Hair follicle dermal papilla cell (primary cell): ENCODE measurements around the gene SLC35D3. TPM values are rescaled to one million over a fixed set of nuclear protein-coding genes. Genes with fewer than 3 reads are reported as not detected.

Source experiments
- small RNA-seq: library from RNA; depleted of rRNA; stranded (forward); fragments of <200 nt; gene quantifications from one replicate; pipeline ENCODE3, GENCODE V24; 2012
- total RNA-seq: library from RNA; depleted of rRNA; stranded (reverse); fragments of >200 nt; gene quantifications from 2 replicates; pipeline ENCODE4 v1.2.3, GENCODE V29; 2012

The SLC35D3 gene, protein sequence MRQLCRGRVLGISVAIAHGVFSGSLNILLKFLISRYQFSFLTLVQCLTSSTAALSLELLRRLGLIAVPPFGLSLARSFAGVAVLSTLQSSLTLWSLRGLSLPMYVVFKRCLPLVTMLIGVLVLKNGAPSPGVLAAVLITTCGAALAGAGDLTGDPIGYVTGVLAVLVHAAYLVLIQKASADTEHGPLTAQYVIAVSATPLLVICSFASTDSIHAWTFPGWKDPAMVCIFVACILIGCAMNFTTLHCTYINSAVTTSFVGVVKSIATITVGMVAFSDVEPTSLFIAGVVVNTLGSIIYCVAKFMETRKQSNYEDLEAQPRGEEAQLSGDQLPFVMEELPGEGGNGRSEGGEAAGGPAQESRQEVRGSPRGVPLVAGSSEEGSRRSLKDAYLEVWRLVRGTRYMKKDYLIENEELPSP
- total RNA-seq = not detected in 2 replicates

DNA sequence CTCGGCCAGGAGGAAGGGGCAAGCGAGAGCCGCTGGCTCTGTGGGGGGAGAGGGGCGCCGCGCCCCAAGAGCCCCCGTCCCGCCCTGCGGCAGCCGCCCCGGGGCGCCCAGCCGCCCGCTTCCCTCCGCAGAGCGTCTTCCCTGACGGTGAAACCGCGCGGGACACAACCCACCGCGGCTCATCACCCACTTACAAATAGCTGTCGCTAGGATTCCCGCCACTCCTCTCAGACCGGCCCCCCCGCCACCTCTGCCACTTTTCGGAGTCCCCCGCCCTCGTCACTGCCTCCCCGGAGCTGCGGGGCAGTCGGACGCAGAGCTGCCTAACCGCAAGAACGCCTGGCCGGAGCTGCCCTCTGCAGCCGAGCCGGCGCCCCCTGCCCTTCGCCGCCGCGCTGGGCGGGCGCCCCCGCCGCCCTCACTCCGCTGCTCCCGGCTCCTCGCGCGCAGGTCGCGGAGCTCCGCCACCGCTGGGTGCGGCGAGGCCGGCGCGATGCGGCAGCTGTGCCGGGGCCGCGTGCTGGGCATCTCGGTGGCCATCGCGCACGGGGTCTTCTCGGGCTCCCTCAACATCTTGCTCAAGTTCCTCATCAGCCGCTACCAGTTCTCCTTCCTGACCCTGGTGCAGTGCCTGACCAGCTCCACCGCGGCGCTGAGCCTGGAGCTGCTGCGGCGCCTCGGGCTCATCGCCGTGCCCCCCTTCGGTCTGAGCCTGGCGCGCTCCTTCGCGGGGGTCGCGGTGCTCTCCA is at the start of gene SLC35D3:
TSS of gene SLC35D3 (plus strand) at position 366 of the 749 bp plus-strand sequence. CDS start at position 494, 128 bp downstream.

Small RNA genes lying within 50 kb of the gene (small RNA-seq; reads per million reads assigned to genes)
- gene RF00019 = not detected
- gene RPL35AP3 = not detected

Other genes starting within 250 kb of the SLC35D3 start
- gene MAP3K5, start 129.8 kb upstream of the SLC35D3 start, total RNA-seq = 12.1 and 17.2 TPM in 2 replicates
- gene PEX7, start 99.7 kb upstream of the SLC35D3 start, total RNA-seq = 6.7 and 8.5 TPM in 2 replicates
- 0.49 TPM in 2 replicates for gene IL20RA, start 122.7 kb downstream of the SLC35D3 start, total RNA-seq